Right lung (tissue), 10 donors: ENCODE measurements around the gene SMURF1. TPM values are rescaled to one million over a fixed set of nuclear protein-coding genes. Genes with fewer than 3 reads are reported as not detected.
"Not testable (repeated sequence)": the region's sequence is repeated elsewhere in the genome, so short reads cannot be mapped to it uniquely, and the experiment has no call there.

ENCODE experiments used
- DNase-seq, 2 donors: peaks; one replicate each; pipeline ENCODE4 v3.0.0-alpha.2; 2013
- long read RNA-seq, 8 donors: transcript quantifications; one replicate each; lab custom pipeline, GENCODE V29; 2026
- polyA plus RNA-seq, 5 donors: library from polyadenylated mRNA; unstranded; fragments of 120-200 nt; gene quantifications; one replicate each; pipeline versions ENCODE4 v1.2.1 to v1.2.3, GENCODE V29; 2013; ENCODE audit warnings: inconsistent platforms in 1 of 5, low replicate concordance in 1 of 5; ENCODE audit not compliant: insufficient read length in 5 of 5, insufficient read depth in 1 of 5

The SMURF1 gene
- 10 to 100 TPM; 14.5 to 19.1 (median 16.1) TPM for polyA plus RNA-seq
- long read RNA-seq, donor 1, full-length matches to known transcripts: 2 of 2 reads
- long read RNA-seq, donor 1, partial matches to known transcripts: 0 of 2 reads
- long read RNA-seq, donor 1, other reads (novel, unspliced or antisense): 0 of 2 reads
- long read RNA-seq, donor 2, full-length matches to known transcripts: 1 of 1 reads
- long read RNA-seq, donor 2, partial matches to known transcripts: 0 of 1 reads
- long read RNA-seq, donor 2, other reads (novel, unspliced or antisense): 0 of 1 reads
- long read RNA-seq, donor 3: 0 reads
- long read RNA-seq, donor 4: 0 reads
- long read RNA-seq, donor 5, full-length matches to known transcripts: 1 of 1 reads
- long read RNA-seq, donor 5, partial matches to known transcripts: 0 of 1 reads
- long read RNA-seq, donor 5, other reads (novel, unspliced or antisense): 0 of 1 reads
- long read RNA-seq, donor 6, full-length matches to known transcripts: 3 of 3 reads
- long read RNA-seq, donor 6, partial matches to known transcripts: 0 of 3 reads
- long read RNA-seq, donor 6, other reads (novel, unspliced or antisense): 0 of 3 reads
- long read RNA-seq, donor 7, full-length matches to known transcripts: 1 of 1 reads
- long read RNA-seq, donor 7, partial matches to known transcripts: 0 of 1 reads
- long read RNA-seq, donor 7, other reads (novel, unspliced or antisense): 0 of 1 reads
- long read RNA-seq, donor 8: 0 reads

GRCh38 chr7:99143853-99144672 lies at the start of gene SMURF1:
TSS of gene SMURF1 (minus strand) at chr7:99144108. CDS start at chr7:99143780, 328 bp downstream.
- DNase-seq: peak; percentile 67 to 76

- DNase-seq: no peak
Observed at GRCh38 chr7:99191869-99192596, 48.1 kb upstream of the SMURF1 start.

GRCh38 chr7:99190359-99191009 lies 46.6 kb upstream of the SMURF1 start:
- DNase-seq: no peak

GRCh38 chr7:99189222-99189621 lies 45.3 kb upstream of the SMURF1 start:
- DNase-seq: no peak

GRCh38 chr7:99188221-99188620 lies 44.3 kb upstream of the SMURF1 start:
- DNase-seq: no peak

GRCh38 chr7:99184532-99185218 lies 40.8 kb upstream of the SMURF1 start:
- DNase-seq: peak; percentile 28 to 29

- no peak for DNase-seq
Observed at GRCh38 chr7:99180067-99180650, 36.3 kb upstream of the SMURF1 start.

GRCh38 chr7:99177165-99177564 lies 33.3 kb upstream of the SMURF1 start:
- no peak for DNase-seq

- DNase-seq: no peak
Observed at GRCh38 chr7:99173787-99174186, 29.9 kb upstream of the SMURF1 start.

- DNase-seq: no peak
Observed at GRCh38 chr7:99171731-99172130, 27.8 kb upstream of the SMURF1 start.

- DNase-seq: no peak
Observed at GRCh38 chr7:99170730-99171074, 26.8 kb upstream of the SMURF1 start.

GRCh38 chr7:99170065-99170729 lies 26.3 kb upstream of the SMURF1 start:
- DNase-seq: no peak

GRCh38 chr7:99167072-99167471 lies 23.2 kb upstream of the SMURF1 start:
- no peak for DNase-seq

- DNase-seq: no peak
Observed at GRCh38 chr7:99165816-99166215, 21.9 kb upstream of the SMURF1 start.

GRCh38 chr7:99163669-99164068 lies 19.8 kb upstream of the SMURF1 start:
- DNase-seq: not testable (repeated sequence)

- DNase-seq: no peak
Observed at GRCh38 chr7:99156649-99157048, 12.7 kb upstream of the SMURF1 start.

GRCh38 chr7:99155211-99155610 lies 11.3 kb upstream of the SMURF1 start:
- DNase-seq: no peak

- no peak for DNase-seq
Observed at GRCh38 chr7:99146979-99147378, 3.1 kb upstream of the SMURF1 start.

- no peak for DNase-seq
Observed at GRCh38 chr7:99143521-99143852, 421 bp downstream of the SMURF1 start.
